Activated CD8-positive, alpha-beta memory T cell treated with anti-CD3 and anti-CD28 coated beads, Interleukin-2, amount 10 ng/mL, durations not matched to agents 7 days and 5 days (primary cell): Measurements from ENCODE around the gene MAPK13. TPM values are rescaled to one million over a fixed set of nuclear protein-coding genes. Genes with fewer than 3 reads are reported as not detected.

Experiments
- ATAC-seq: fragments of 150-1000 bp; cut with Tn5 transposase; one replicate; pipeline ENCODE4 v1.10.0; 2021; ENCODE audit warnings: moderate library complexity
- CTCF ChIA-PET: fragments of 350-600 bp; sonication (Branson Sonifier 250); formaldehyde crosslinking; loops from one replicate; lab custom pipeline; 2021; ENCODE audit warnings: antibody characterized with exemption; lab: Charles Lee
- DNase-seq: peaks from one replicate; pipeline ENCODE4 v3.0.0-alpha.2; 2020
- H3K27ac Mint-ChIP-seq: one replicate; pipeline ENCODE4 v1.8.0; 2021; ENCODE audit warnings: mild to moderate bottlenecking, mixed read lengths
- H3K27me3 Mint-ChIP-seq: one replicate; pipeline ENCODE4 v1.8.0; 2021; ENCODE audit warnings: mixed read lengths
- H3K36me3 Mint-ChIP-seq: one replicate; pipeline ENCODE4 v1.8.0; 2021; ENCODE audit warnings: mild to moderate bottlenecking, mixed read lengths
- H3K4me1 Mint-ChIP-seq: one replicate; pipeline ENCODE4 v1.8.0; 2021; ENCODE audit warnings: mixed read lengths
- H3K4me3 Mint-ChIP-seq: one replicate; pipeline ENCODE4 v1.8.0; 2021; ENCODE audit warnings: mild to moderate bottlenecking, moderate library complexity, mixed read lengths
- H3K9me3 Mint-ChIP-seq: one replicate; pipeline ENCODE4 v1.8.0; 2022; ENCODE audit warnings: low read depth, mixed read lengths
- total RNA-seq, 2 experiments: library from RNA; stranded (reverse); gene quantifications; one replicate each; pipeline ENCODE4 v1.2.3, GENCODE V29; 2021

The MAPK13 gene
- total RNA-seq, 2 experiments from 2014 or later, result 33.9 to 35.6 TPM

DNA sequence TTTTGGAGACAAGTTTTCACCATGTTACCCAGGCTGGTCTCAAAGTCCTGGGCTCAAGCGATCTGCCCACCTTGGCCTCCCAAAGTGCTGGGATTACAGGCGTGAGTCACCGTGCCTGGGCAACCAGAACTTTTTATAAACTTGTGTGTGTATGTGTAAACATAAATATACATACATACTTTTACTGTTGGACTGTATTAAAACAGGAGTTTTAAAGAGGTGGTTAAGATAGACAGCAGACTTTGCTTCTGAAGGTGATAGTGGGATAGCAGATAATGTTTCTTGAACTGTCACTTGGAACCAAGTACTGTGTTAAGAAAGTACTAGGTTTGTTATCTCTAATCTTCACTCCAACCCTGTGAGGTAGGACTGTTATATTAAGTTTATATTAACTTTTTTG, 28.6 kb upstream of the MAPK13 start:
- CTCF ChIA-PET, result interaction anchor here (0.9 to 4.1 kb wide), 3 partner anchors 12 to 74 kb away, joined by 3 to 21 read pairs (median 4); partner anchors contain the start of gene MAPK14
- Mint-ChIP-seq H3K27ac (no peak overlapping the region), H3K4me3 (no peak overlapping the region), H3K36me3 (peaks cover 23% of the 10 kb centered on the region), H3K4me1 (peaks cover 17% of the 10 kb centered on the region), H3K9me3 (no peaks in the 10 kb centered on the region), H3K27me3 (no peaks in the 10 kb centered on the region)
- DNase-seq, result no peak
- ATAC-seq, result no peak

GRCh38 chr6:36102853-36103252, 27.5 kb upstream of the MAPK13 start:
- H3K4me1 Mint-ChIP-seq, result peaks cover 18% of the 10 kb centered on the region
- H3K36me3 Mint-ChIP-seq, result peaks cover 28% of the 10 kb centered on the region
- no peaks in the 10 kb centered on the region for H3K9me3 Mint-ChIP-seq
- no peaks in the 10 kb centered on the region for H3K27me3 Mint-ChIP-seq
- no peak for ATAC-seq
- no peak overlapping the region for H3K27ac Mint-ChIP-seq
- DNase-seq, result no peak
- no peak overlapping the region for H3K4me3 Mint-ChIP-seq
- CTCF ChIA-PET, result interaction anchor here (1.2 to 4.7 kb wide), 3 partner anchors 8 to 74 kb away, joined by 3 to 30 read pairs (median 4); no protein-coding TSS in a partner anchor

DNA sequence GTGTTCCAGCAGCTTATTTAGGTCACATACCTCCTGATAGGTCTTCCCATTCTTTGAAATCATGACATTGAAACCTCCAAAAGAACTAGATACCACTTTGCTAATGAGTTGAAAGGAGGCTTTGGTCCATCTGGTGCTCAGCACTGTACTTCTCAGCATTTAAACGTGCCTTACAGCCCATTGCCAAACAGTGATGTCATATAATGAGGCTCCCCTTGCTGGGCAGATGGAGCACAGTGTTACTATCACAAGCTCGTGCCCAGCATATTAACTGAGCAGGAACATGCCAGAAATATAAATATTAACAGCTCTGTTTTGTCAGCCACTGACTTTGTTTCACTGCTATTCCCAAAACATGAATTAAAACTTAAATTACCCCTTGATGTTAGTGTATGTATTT, 25.5 kb upstream of the MAPK13 start:
- Mint-ChIP-seq H3K27ac (no peak overlapping the region), H3K27me3 (no peaks in the 10 kb centered on the region), H3K4me3 (no peak overlapping the region), H3K36me3 (peaks cover 46% of the 10 kb centered on the region), H3K9me3 (no peaks in the 10 kb centered on the region), H3K4me1 (peaks cover 26% of the 10 kb centered on the region)
- DNase-seq, result no peak
- CTCF ChIA-PET, result interaction anchor here (1.1 to 4.7 kb wide), 4 partner anchors 10 to 198 kb away, joined by 3 to 30 read pairs (median 6); partner anchors contain the start of gene MAPK14
- ATAC-seq, result no peak

- peaks cover 36% of the 10 kb centered on the region for H3K4me1 Mint-ChIP-seq
- ATAC-seq, result peak; percentile 73
- H3K36me3 Mint-ChIP-seq, result peaks cover 45% of the 10 kb centered on the region
- CTCF ChIA-PET, result interaction anchor here (1.0 to 2.2 kb wide), 4 partner anchors 14 to 82 kb away, joined by 3 to 12 read pairs (median 4); partner anchors contain the start of gene MAPK14
- H3K9me3 Mint-ChIP-seq, result no peaks in the 10 kb centered on the region
- peak overlapping the region; percentile 75 for H3K27ac Mint-ChIP-seq
- no peak for DNase-seq
- H3K4me3 Mint-ChIP-seq, result no peak overlapping the region
- no peaks in the 10 kb centered on the region for H3K27me3 Mint-ChIP-seq
Observed at GRCh38 chr6:36109092-36109491, 21.2 kb upstream of the MAPK13 start.

DNA sequence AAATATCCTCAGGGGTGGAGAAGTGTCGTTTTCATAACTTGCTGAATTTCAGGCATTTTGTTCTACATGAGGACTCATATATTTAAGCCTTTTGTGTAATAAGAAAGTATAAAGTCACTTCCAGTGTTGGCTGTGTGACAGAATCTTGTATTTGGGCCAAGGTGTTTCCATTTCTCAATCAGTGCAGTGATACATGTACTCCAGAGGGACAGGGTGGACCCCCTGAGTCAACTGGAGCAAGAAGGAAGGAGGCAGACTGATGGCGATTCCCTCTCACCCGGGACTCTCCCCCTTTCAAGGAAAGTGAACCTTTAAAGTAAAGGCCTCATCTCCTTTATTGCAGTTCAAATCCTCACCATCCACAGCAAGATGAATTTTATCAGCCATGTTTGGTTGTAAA, 20.3 kb upstream of the MAPK13 start:
- H3K27me3 Mint-ChIP-seq, result no peaks in the 10 kb centered on the region
- DNase-seq, result no peak
- no peak overlapping the region for H3K4me3 Mint-ChIP-seq
- H3K9me3 Mint-ChIP-seq, result no peaks in the 10 kb centered on the region
- H3K27ac Mint-ChIP-seq, result no peak overlapping the region
- CTCF ChIA-PET, result no interaction called here
- H3K36me3 Mint-ChIP-seq, result peaks cover 46% of the 10 kb centered on the region
- ATAC-seq, result no peak
- H3K4me1 Mint-ChIP-seq, result peaks cover 44% of the 10 kb centered on the region

GRCh38 chr6:36110863-36111262, 19.4 kb upstream of the MAPK13 start:
- ATAC-seq (no peak), DNase-seq (no peak)
- H3K9me3 Mint-ChIP-seq, result no peaks in the 10 kb centered on the region
- no peaks in the 10 kb centered on the region for H3K27me3 Mint-ChIP-seq
- peaks cover 42% of the 10 kb centered on the region for H3K36me3 Mint-ChIP-seq
- H3K4me3 Mint-ChIP-seq, result no peak overlapping the region
- H3K27ac Mint-ChIP-seq, result no peak overlapping the region
- peaks cover 51% of the 10 kb centered on the region for H3K4me1 Mint-ChIP-seq
- CTCF ChIA-PET, result interaction anchor here (1.1 to 2.3 kb wide), 3 partner anchors 11 to 83 kb away, joined by 3 to 10 read pairs (median 8); partner anchors contain the start of gene MAPK14

- DNase-seq (no peak), ATAC-seq (no peak)
- no peak overlapping the region for H3K27ac Mint-ChIP-seq
- H3K9me3 Mint-ChIP-seq, result no peaks in the 10 kb centered on the region
- H3K36me3 Mint-ChIP-seq, result peaks cover 48% of the 10 kb centered on the region
- no peak overlapping the region for H3K4me3 Mint-ChIP-seq
- H3K27me3 Mint-ChIP-seq, result no peaks in the 10 kb centered on the region
- CTCF ChIA-PET, result interaction anchor here (1.1 to 2.3 kb wide), 3 partner anchors 10 to 83 kb away, joined by 3 to 10 read pairs (median 8); partner anchors contain the start of gene MAPK14
- peaks cover 58% of the 10 kb centered on the region for H3K4me1 Mint-ChIP-seq
Observed at GRCh38 chr6:36111526-36111925, 18.8 kb upstream of the MAPK13 start.

DNA sequence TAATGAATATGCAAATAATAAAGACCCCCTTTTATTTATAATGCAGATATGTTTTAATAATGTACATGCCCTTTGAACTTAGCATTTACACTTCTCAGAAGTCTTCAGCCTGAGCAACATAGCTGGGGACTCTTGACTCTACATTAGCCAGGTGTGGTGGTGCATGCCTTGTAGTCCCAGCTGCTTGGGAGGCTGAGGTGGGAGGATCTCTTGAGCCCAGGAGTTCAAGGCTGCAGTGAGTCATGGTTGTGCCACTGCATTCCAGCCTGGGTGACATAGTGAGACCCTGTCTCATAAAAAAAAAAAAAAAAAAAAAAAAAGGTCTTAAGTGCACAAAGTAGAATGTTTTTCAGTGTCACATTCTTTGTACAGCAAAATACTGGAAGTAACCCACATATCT, 17.3 kb upstream of the MAPK13 start:
- Mint-ChIP-seq H3K36me3 (peaks cover 45% of the 10 kb centered on the region), H3K9me3 (no peaks in the 10 kb centered on the region), H3K4me1 (peaks cover 70% of the 10 kb centered on the region), H3K27ac (peak overlapping the region; percentile 96), H3K4me3 (no peak overlapping the region), H3K27me3 (no peaks in the 10 kb centered on the region)
- no peak for ATAC-seq
- no peak for DNase-seq
- CTCF ChIA-PET, result interaction anchor here (0.7 to 3.8 kb wide), 6 partner anchors 9 to 228 kb away, joined by 3 to 14 read pairs (median 6); partner anchors contain the start of gene MAPK14

GRCh38 chr6:36113703-36114102, 16.6 kb upstream of the MAPK13 start:
- Mint-ChIP-seq H3K27me3 (no peaks in the 10 kb centered on the region), H3K36me3 (peaks cover 40% of the 10 kb centered on the region), H3K9me3 (no peaks in the 10 kb centered on the region), H3K27ac (peak overlapping the region; percentile 96), H3K4me1 (peaks cover 70% of the 10 kb centered on the region), H3K4me3 (no peak overlapping the region)
- DNase-seq (no peak), ATAC-seq (no peak)
- CTCF ChIA-PET, result interaction anchor here (0.9 to 3.8 kb wide), 3 partner anchors 13 to 86 kb away, joined by 3 to 14 read pairs (median 3); partner anchors contain the start of gene MAPK14

DNA sequence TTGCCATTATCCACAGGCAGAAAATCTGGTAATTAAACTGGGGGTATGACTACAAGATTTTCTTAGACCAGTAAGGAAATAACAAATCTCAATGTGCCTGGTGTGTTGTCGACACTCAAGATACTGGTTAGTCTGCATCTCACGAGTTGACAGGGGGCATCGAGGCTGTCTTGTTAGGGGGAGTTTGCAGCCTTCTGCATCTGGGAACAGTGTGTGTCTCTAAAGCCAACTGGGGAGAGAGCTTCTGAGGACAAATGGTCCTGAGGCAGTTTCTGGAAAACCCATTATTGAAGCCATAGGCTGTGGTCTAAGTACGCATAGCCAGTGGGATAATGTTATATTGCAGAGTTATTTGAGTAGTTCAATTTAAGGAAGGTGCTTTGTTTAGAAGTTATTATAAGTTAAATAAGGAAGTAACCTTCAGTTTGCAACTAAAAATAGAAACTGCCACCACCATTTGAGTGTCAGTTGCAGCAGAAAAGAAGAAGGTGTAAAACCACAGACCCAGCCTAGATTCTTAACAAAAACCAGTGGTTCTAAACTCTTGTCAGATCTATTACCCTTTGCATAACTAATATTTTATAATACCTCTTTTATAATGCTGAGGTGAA, 15.4 kb upstream of the MAPK13 start:
- no peaks in the 10 kb centered on the region for H3K27me3 Mint-ChIP-seq
- H3K4me3 Mint-ChIP-seq, result peak overlapping the region; percentile 38
- ATAC-seq, result peak; percentile 46
- peak overlapping the region; percentile 96 for H3K27ac Mint-ChIP-seq
- H3K36me3 Mint-ChIP-seq, result peaks cover 37% of the 10 kb centered on the region
- DNase-seq, result no peak
- CTCF ChIA-PET, result interaction anchor here (0.6 to 3.8 kb wide), 2 partner anchors 20 to 185 kb away, joined by 3 to 14 read pairs; no protein-coding TSS in a partner anchor
- H3K4me1 Mint-ChIP-seq, result peaks cover 70% of the 10 kb centered on the region
- H3K9me3 Mint-ChIP-seq, result no peaks in the 10 kb centered on the region

DNA sequence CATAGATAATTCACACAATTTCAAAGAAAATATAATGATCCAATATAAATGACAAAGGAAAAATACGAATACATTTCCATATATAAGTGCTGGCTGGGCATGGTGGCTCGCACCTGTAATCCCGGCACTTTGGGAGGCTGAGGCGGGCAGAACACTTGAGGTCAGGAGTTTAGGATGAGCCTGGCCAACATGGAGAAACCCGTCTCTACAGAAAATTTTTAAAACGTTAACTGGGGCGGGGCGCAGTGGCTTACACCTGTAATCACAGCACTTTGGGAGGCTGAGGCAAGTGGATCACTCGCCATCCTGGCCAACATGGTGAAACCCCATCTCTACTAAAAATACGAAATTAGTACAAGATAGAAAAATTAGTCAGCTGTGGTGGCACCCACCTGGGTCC, 14.9 kb upstream of the MAPK13 start:
- CTCF ChIA-PET, result interaction anchor here (0.6 to 3.8 kb wide), 2 partner anchors 20 to 184 kb away, joined by 3 to 14 read pairs; no protein-coding TSS in a partner anchor
- Mint-ChIP-seq H3K9me3 (no peaks in the 10 kb centered on the region), H3K27ac (peak overlapping the region; percentile 96), H3K27me3 (no peaks in the 10 kb centered on the region), H3K36me3 (peaks cover 32% of the 10 kb centered on the region), H3K4me1 (peaks cover 72% of the 10 kb centered on the region), H3K4me3 (no peak overlapping the region)
- ATAC-seq (no peak), DNase-seq (no peak)

DNA sequence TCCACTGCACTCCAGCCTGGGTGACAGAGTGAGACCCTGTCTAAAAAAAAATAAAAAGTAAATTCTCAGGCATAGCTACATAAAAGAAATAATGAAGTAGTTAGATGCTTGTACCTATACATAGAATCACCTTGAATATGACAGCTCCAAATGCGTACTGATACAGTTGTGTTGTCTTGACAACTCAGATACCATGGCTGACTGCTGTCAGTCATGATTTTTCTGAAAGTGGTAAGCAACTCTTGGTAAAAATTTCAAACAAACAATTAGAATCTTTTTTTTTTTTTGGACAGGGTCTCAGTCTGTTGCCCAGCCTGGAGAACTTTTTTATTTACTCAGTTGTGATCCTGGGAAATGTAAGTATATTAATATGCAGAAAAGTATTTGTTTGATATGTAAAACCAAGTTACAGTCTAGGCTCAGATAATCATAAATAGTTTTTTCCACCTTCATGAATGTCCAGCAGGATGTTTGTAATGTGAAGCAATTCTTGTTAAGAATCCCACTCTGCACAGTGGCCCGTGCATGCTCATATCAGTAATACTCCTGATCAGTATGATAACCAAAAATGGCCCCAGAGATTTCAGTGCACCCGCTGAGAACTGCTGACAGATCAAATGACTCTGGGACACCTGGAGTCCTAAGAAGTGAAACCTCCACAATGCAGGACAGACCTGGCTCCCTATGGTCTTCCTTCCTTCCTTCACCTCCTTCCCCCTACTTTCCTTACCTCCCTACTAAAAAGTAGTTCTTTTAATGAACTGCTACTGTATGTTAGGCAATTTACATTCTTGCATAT, 14.0 kb upstream of the MAPK13 start:
- H3K27me3 Mint-ChIP-seq, result no peaks in the 10 kb centered on the region
- peaks cover 81% of the 10 kb centered on the region for H3K4me1 Mint-ChIP-seq
- H3K4me3 Mint-ChIP-seq, result no peak overlapping the region
- ATAC-seq (no peak), DNase-seq (no peak)
- no peaks in the 10 kb centered on the region for H3K9me3 Mint-ChIP-seq
- CTCF ChIA-PET, result interaction anchor here (3.8 kb wide), 1 partner anchor 21 kb away, joined by 14 read pairs; no protein-coding TSS in a partner anchor
- peaks cover 32% of the 10 kb centered on the region for H3K36me3 Mint-ChIP-seq
- peak overlapping the region; percentile 41 for H3K27ac Mint-ChIP-seq

GRCh38 chr6:36116943-36117342, 13.4 kb upstream of the MAPK13 start:
- DNase-seq (no peak), ATAC-seq (no peak)
- Mint-ChIP-seq H3K4me3 (no peak overlapping the region), H3K9me3 (no peaks in the 10 kb centered on the region), H3K4me1 (peaks cover 87% of the 10 kb centered on the region), H3K27me3 (no peaks in the 10 kb centered on the region), H3K27ac (no peak overlapping the region), H3K36me3 (peaks cover 32% of the 10 kb centered on the region)
- CTCF ChIA-PET, result no interaction called here
